K562 (cell line): ENCODE results near the gene CLSTN2.

Experiments used
- E2F6 ChIP-seq, 2 experiments: IDR thresholded peaks; 2 replicates each; pipeline ENCODE4 v1.6.1; 2011; ENCODE audit warnings: borderline replicate concordance in 1 of 2, control low read depth in 1 of 2, low read depth in 1 of 2, low read length in 1 of 2, mild to moderate bottlenecking in 1 of 2, mixed read lengths in 1 of 2, moderate library complexity in 1 of 2; ENCODE audit not compliant: insufficient read depth in 1 of 2, insufficient read length in 1 of 2, poor library complexity in 1 of 2, severe bottlenecking in 1 of 2; ENCODE audit errors: extremely low read depth in 1 of 2
- HMBOX1 ChIP-seq: sonication (generic); IDR thresholded peaks from 2 replicates; pipeline ENCODE4 v1.6.1; 2016
- ZZZ3 ChIP-seq: fragments of 450-650 bp; IDR thresholded peaks from 2 replicates; pipeline ENCODE4 v1.6.1; 2016; ENCODE audit warnings: antibody characterized with exemption, mild to moderate bottlenecking, moderate library complexity

- TF ChIP-seq ZZZ3 (no peak), HMBOX1 (no peak), E2F6 (IDR thresholded peaks at IDR 0.05; ENCODE audit: borderline replicate concordance in 1 of 2, extremely low read depth in 1 of 2, insufficient read depth in 1 of 2, insufficient read length in 1 of 2, low read depth in 1 of 2, low read length in 1 of 2, poor library complexity in 1 of 2, severe bottlenecking in 1 of 2) (no peak)
These were observed 194.8 kb downstream of the CLSTN2 start for GRCh38 chr3:140129768-140130284.
